ENCODE results near the gene MLLT11. TPM values are rescaled to one million over a fixed set of nuclear protein-coding genes. Genes with fewer than 3 reads are reported as not detected.

The MLLT11 gene
- total RNA-seq, 1 donor from 2014 or later = 17.0 TPM

DNA sequence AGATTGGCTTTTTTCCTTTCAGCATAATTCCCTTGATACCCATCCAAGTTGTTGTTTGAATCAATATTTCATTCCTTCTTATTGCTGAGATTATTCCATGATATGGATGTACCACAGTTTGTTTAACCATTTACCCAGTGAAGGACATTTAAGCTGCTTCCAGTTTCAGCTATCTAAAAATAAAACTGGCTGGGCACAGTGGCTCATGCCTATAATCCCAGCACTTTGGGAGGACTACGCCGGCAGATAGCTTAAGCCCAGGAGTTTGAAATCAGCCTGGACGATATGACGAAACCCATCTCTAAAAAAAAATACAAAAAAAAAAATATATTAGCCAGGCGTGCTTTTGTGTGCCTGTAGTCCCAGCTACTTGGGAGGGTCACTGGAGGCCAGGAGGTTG, 53.7 kb downstream of the MLLT11 start:
- DNase-seq (ENCODE audit: extremely low spot score, unreplicated experiment) = no peak
- Mint-ChIP-seq H3K9me3 (no peaks in the 10 kb centered on the region), H3K4me3 (no peak overlapping the region)

More for the DNA sequence above, 53.7 kb downstream of the MLLT11 start:
- Mint-ChIP-seq H3K4me1 (ENCODE audit: unreplicated experiment) (no peaks in the 10 kb centered on the region), H3K27me3 (no peaks in the 10 kb centered on the region), H3K36me3 (no peaks in the 10 kb centered on the region), H3K27ac (no peak overlapping the region)
- TF ChIP-seq, protein P1, sequence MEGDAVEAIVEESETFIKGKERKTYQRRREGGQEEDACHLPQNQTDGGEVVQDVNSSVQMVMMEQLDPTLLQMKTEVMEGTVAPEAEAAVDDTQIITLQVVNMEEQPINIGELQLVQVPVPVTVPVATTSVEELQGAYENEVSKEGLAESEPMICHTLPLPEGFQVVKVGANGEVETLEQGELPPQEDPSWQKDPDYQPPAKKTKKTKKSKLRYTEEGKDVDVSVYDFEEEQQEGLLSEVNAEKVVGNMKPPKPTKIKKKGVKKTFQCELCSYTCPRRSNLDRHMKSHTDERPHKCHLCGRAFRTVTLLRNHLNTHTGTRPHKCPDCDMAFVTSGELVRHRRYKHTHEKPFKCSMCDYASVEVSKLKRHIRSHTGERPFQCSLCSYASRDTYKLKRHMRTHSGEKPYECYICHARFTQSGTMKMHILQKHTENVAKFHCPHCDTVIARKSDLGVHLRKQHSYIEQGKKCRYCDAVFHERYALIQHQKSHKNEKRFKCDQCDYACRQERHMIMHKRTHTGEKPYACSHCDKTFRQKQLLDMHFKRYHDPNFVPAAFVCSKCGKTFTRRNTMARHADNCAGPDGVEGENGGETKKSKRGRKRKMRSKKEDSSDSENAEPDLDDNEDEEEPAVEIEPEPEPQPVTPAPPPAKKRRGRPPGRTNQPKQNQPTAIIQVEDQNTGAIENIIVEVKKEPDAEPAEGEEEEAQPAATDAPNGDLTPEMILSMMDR (conservative IDR thresholded peaks at IDR 0.05) = no peak

Other genes starting within 250 kb of the MLLT11 start
- 30.1 and 36.1 TPM in 2 replicates for gene ARNT, start 183.8 kb upstream of the MLLT11 start, total RNA-seq (ENCODE audit: low replicate concordance)
- gene CTXND2, start 173.3 kb upstream of the MLLT11 start, total RNA-seq (ENCODE audit: low replicate concordance) = not detected in 2 replicates
- gene SETDB1, start 134.0 kb upstream of the MLLT11 start, total RNA-seq (ENCODE audit: low replicate concordance) = 53.5 and 73.8 TPM in 2 replicates
- 129 and 181 TPM in 2 replicates for gene CERS2, start 85.6 kb upstream of the MLLT11 start, total RNA-seq (ENCODE audit: low replicate concordance)
- gene ANXA9, start 78.1 kb upstream of the MLLT11 start, total RNA-seq (ENCODE audit: low replicate concordance) = 5.8 and 9.5 TPM in 2 replicates
- gene MINDY1, start 53.5 kb upstream of the MLLT11 start, total RNA-seq (ENCODE audit: low replicate concordance) = 28.5 and 38.8 TPM in 2 replicates
- gene PRUNE1, start 51.9 kb upstream of the MLLT11 start, total RNA-seq (ENCODE audit: low replicate concordance) = 16.3 and 20.4 TPM in 2 replicates
- gene BNIPL, start 23.8 kb upstream of the MLLT11 start, total RNA-seq (ENCODE audit: low replicate concordance) = 27.7 and 70.3 TPM in 2 replicates
- gene C1orf56, start 12.6 kb upstream of the MLLT11 start, total RNA-seq (ENCODE audit: low replicate concordance) = 4.7 and 8.6 TPM in 2 replicates
- 109 and 176 TPM in 2 replicates for gene CDC42SE1, start 775 bp upstream of the MLLT11 start, total RNA-seq (ENCODE audit: low replicate concordance)
- 13.6 and 14.3 TPM in 2 replicates for gene GABPB2, start 10.4 kb downstream of the MLLT11 start, total RNA-seq (ENCODE audit: low replicate concordance)
- 10.6 and 37.1 TPM in 2 replicates for gene SEMA6C, start 86.2 kb downstream of the MLLT11 start, total RNA-seq (ENCODE audit: low replicate concordance)
- not detected in 2 replicates for gene TNFAIP8L2, start 96.3 kb downstream of the MLLT11 start, total RNA-seq (ENCODE audit: low replicate concordance)
- gene LYSMD1, start 105.5 kb downstream of the MLLT11 start, total RNA-seq (ENCODE audit: low replicate concordance) = 8.9 and 12.3 TPM in 2 replicates
- 39.3 and 42.1 TPM in 2 replicates for gene SCNM1, start 105.7 kb downstream of the MLLT11 start, total RNA-seq (ENCODE audit: low replicate concordance)
- gene TMOD4, start 115.6 kb downstream of the MLLT11 start, total RNA-seq (ENCODE audit: low replicate concordance) = 1.9 TPM in 2 replicates
- 95.8 and 97.4 TPM in 2 replicates for gene VPS72, start 129.8 kb downstream of the MLLT11 start, total RNA-seq (ENCODE audit: low replicate concordance)
- gene PIP5K1A, start 138.2 kb downstream of the MLLT11 start, total RNA-seq (ENCODE audit: low replicate concordance) = 69.8 and 77.3 TPM in 2 replicates
- gene PSMD4, start 194.3 kb downstream of the MLLT11 start, total RNA-seq (ENCODE audit: low replicate concordance) = 146 and 170 TPM in 2 replicates
- gene ZNF687, start 221.9 kb downstream of the MLLT11 start, total RNA-seq (ENCODE audit: low replicate concordance) = 29.6 and 31.7 TPM in 2 replicates